Middle frontal gyrus (tissue), 1 donor: Measurements from ENCODE around the gene SUMO3.

Source experiments
- DNase-seq: peaks from one replicate; pipeline ENCODE4 v3.0.0-alpha.2; 2015; ENCODE audit warnings: low spot score; ENCODE audit errors: extremely low spot score

SUMO3 gene

DNA sequence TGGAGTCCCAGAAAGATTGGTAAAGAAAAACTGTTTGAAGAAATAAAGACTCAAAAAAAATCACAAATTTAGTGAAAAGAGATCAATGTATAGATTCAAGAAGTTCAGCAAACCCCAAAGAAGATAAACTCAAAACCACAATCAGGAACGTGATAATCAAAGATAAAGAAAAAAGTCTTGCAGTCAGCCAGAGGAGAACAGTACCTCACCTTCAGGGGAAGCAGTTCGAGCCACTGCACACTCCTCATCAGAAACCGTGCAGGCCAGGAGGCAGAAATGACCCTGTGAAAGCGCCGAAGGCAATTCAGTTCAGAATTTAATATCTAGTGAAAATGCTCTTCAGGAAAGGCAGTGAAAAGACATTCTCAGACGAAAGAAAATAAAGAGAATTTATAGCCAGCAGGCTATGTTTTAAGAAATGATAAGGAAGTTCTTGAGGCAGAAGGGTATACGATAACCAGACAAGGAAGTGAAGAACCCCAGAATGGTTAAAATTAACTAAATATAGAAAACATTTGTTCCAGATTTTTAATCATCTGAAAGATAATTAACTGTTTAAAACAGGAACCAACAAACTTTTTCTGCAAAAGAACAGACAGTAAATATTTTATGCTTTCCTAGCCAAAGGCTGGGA lies 13.5 kb upstream of the SUMO3 start:
- no peak for DNase-seq

DNA sequence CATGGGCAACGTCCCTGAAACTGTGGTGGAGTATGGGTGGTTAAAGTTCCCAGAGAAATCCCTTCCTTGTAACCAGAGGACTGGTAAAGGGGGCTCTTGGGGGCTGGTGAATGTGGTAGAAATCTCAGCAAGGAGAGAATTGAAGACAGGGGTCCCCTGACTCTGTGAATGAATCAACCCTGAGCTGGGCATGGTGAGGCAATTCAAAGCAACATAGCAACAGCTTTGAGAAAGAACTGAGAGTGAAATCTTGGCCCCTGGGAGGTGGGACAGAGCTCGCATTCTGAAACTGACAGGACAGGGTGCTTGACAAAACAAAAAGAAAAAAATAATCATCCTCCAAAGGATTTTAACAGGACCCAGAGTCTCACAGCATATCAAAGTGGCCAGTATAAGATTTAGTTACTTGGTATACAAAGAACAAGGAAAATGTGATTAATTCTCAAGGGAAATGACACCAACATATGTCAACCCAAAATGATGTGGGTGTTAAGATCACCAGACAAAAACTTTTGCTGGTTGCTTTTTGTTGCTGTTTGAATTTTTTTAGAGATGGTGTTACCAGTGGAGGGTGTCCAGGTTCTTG lies 11.7 kb upstream of the SUMO3 start:
- DNase-seq: no peak

DNA sequence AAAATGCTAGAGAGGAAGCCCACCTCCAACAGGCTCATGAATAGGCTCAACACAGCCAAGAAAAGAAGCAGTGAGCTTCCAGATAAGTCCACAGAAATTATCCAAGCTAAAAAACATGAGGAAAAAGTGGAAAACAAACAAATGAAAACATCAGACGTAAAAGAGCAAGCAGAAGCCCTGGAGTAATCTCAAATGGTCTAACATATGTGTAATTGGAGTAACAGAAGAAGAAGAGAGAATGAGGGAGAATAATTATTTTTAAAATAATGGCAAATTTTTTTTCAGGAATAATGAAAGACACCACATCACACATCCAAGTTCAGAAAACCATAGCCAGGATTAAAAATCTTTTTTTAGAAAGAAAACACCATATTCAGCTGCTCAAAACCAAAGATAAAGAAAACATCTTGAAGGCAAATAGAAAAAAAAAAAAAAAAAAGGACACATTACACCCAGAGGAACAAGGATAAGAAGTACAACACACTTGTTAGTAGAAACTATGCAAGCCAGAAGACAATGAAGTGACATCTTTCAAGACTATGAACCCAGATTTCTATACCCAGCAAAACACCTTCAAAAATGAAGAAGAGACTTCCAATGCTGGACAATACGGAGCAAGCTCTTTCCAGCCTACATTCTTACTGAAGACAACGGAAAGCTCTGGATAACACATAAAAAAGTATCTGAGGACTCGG lies 10.6 kb upstream of the SUMO3 start:
- DNase-seq: no peak

DNA sequence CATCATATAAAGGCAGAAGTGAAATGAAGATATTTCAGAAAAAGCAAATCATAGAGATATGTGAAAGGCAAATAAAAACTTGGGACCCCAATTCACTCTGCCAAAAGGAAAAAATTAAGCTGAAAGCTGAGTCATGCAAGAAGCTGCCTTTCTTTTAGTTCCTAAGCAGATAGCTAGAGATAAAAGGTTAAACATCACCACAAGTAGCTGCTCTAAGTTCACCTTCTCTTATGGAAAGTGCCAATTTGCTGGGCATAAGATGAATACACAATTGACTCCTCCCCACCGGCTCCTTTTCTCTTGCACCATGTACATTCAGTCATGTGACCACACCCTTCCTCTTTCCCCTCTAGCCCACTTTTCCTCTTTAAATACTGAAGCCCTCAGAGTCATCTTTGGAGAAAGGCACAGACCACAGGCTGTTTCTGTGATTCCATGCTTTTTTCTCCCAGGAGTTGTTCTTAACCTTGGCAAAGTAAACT lies 5.4 kb upstream of the SUMO3 start:
- no peak for DNase-seq

DNA sequence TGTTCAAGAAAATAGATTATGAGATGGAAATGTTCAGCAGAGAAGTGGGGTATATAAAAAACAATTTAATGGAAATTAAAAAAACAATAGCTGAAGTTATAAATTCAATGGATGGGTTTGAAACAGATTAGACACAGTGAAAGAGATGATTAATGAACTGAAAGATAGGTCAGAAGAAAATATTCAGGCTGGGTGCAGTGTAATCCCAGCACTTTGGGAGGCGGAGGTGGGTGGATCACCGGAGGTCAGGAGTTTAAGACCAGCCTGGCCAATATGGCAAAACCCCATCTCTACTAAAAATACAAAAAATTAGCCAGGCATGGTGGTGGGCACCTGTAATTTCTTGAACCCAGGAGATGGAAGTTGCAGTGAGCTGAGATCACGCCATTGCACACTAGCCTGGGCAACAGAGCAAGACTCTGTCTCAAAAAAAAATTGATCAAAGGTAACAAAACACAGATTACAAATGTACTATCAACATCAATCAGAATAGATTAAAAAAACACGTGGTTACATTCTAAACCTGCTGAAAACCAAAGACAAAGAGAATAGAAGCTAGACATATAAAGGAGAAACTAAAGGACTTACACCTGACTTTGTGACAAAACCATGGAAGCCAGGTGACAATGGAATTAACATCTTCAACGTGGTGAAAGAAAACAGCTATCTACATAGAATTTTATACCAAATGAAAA lies 4.8 kb upstream of the SUMO3 start:
- no peak for DNase-seq

DNA sequence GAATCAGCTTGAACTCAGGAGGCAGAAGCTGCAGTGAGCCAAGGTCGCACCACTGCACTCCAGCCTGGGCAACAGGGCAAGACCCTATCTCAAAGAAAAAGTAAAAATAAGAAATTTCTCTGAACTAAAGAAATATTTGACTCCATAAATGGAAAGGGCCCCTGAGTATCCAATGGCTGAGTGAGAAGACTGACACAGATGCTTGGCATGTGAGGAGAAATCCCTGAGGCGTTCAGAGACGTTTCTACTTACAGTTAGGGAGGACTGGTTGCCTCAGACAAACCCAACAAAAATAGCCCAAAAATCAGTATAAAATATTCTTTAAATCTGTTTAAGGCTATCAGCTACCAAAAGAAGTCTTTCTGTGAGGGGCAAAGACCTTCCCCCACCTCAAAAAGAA lies 3.0 kb upstream of the SUMO3 start:
- no peak for DNase-seq

DNA sequence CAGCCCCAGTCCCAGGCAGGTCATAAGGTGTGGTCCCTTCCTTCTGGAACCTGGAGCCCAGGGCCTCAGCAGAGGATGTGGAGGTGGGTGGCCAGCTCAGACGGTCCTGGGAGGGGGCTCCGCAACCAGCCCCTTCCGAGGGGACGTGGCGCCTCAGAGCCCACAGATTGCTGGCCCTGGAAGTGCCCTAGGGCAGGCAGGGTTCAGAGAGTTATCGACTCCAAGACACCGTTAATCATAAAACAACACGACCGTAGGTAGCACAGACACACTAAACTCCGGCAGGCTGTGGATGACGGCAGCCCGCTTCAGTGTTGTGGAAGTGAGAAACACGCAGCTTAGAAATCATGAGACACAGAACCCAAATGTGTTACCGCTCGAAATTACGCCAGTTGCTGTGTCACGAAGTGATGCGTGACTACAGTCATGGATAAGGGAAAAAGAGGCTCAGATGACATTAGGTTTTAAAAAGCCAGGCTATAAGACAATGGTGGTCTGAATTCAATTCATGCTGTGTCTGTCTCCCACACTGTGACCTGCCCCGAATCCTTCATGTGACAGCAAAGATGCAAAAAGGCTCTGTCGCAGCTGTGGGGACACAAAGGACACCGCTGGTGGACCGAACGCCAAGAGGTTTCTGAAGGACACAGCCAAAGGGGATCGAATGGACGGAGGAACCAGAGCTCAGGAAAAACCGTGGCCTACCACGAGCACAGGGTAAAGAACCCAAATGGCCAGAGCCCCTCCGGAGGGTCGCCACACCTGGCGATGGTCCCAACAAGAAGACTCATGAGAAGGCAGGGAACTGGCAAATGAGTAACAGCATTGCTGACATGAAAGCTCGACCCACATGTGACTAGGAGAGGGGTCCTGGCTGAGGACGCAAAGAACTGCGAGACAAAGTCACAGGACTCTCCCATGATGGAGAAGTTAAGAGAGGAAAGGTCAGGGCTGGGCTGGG lies 1.7 kb upstream of the SUMO3 start:
- no peak for DNase-seq

DNA sequence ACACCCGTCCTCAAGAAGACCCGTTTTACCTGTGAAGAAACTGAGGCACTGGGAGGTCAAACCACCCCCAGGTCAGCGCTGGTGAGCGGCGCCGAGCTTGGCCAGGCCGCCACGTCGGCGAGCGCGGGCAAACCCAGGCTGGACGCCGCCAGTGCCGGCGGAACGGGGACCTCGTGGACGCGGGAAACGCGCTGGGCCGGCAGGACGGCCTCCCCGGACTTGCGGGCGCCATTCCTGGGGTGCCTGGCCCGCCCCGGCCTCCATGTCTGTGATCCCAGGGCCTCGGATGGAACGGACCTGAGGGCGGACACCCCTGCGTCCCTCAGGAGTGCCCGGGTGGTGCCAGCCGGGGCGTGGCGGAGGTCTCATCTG lies 764 bp upstream of the SUMO3 start:
- no peak for DNase-seq

DNA sequence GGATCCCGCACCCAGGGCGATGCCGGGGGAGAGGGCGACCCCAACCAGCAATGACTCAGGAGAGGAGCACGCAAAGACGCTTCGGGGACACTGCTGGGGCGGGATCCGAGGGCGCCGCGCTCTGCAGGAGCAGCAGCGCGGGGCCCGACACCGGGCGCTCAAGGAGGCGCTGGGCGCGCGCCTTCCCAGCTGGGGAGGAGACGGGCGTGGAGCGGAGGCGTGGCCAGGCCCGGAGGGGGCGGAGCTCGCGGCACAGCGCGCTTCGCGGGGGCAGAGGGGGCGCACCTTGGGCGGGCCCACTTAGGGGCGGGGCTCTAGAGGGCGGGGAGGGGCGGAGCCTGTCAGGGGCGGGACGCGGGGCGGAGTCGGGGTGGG lies 369 bp downstream of the SUMO3 start:
- DNase-seq: peak; percentile 72

DNA sequence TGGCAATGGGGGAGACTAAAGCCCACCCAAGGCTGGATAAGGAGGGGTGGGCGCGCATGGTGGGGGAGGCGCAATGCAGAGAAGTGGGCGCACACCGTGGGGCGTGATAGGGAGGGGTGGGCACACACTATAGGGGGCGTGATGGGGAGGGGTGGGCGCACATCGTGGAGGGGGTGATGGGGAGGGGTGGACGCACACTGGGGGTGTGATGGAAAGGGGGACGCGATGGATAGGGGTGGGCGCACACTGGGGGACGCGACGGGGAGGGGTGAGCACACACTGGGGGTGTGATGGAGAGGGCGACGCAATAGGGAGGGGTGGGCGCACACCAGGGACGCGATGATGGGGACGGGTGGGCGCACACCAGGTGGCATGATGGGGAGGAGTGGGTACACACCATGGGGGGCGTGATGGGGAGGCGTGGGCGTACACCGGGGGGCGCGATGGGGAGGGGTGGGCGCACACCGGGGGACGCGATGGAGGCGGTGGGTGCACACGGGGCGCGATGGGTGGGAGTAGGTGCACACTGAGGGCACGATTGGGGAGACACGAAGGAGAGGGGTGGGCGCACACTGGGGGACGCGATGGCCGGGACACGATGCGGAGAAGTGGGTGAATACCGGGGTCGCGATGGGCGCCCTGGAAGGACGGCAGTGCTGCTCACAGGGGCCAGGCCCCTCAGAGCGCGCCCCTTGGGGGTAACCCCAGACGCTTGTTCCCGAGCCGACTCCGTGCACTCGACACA lies 929 bp downstream of the SUMO3 start:
- DNase-seq: no peak

DNA sequence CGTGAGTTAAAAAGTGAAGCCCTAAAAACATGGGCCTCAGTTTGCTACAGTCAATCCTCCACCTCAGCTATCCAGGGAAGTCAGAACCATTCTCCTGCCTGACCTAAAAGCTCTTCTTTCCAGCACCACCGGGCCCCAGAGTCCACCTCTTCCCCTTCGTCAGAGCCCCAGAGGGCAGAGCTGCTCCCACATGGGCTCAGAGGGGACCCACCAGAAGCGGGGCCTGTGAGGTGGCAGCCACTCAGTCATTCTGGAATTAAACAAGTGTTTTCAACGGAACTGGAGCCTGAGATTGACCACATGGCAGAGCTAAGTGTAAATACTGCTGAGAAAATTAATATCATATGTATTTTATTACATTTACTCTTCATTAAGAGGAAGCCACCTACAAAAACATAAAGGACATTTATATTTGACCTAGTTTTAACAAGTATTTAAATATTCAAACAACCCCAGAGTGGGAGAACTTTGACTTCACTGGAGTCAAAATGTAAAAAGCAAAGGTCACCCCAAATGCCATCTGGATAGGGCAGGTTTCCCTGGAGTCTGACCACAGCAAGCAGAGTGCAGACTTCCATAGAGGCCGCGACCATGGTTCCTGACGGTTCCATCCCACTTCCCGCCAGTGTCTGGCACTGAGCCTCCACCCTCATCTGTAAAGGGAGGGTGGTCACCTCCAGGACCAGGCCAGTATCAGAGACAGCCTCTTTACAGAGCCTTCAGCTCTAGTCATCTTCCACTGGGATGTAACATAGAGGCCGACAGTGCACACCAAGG lies 1.8 kb downstream of the SUMO3 start:
- no peak for DNase-seq

DNA sequence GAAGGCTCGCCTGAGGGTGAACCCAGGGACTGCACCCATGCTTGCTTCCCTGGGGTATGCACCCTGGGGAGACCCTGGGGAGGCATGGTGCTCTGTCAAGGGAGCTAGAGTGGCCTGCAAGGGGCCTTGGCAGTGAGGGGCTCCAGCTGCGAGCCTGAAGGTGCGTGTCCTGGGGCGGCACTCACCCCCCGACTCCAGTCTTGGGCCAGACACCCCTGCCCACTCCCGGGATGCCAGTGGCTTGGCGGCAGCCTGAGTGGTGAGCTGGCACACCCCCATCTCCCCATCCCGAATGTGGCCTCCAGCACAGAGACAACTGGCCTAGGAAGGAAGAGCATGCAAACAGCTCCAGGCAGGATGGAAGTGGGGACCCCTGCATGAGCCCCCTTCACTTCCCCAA lies 2.6 kb downstream of the SUMO3 start:
- DNase-seq: no peak

DNA sequence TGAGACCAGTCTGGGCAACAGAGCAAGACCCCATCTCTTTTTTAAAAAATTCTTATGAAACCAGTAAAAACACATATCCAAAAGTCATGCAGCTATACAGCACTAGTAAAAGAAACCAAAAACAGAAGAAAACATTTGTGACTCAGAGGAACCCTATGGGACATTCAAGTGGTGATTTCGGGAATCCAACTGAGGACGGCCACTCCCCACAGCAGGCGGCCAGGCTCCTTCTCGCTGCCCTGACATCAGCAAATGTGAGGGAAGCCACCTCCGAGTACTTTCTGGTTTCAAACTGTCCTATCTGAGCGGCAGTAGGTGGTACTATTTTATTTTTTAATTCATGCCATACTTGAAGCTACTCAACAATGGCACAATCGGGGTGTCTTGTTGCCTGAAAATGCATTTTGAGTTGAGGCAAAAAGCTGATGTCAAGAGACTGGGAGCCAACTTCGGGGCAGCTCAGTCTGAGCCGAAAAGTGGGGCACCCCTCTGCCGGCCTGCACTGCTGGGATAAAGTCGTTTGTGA lies 3.3 kb downstream of the SUMO3 start:
- no peak for DNase-seq

DNA sequence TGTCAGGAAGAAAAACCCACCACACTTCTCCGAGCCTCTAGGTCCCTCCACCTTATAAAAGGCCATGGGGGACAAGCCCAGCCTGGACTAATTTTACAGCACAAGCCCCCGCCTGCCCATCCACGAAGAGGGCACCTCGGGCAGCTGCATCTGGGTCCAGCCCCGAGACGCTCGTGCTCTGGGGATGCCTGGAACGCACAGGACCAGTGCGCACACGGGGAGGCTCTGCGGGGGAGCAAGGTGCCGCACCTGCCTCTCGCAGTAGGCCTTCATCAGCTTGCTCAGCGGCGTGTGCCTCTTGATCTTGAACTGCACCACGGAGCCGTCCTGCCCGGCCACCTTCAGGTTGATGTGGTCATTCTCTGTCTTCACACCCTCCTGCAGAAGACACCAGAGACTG lies 4.1 kb downstream of the SUMO3 start:
- no peak for DNase-seq

DNA sequence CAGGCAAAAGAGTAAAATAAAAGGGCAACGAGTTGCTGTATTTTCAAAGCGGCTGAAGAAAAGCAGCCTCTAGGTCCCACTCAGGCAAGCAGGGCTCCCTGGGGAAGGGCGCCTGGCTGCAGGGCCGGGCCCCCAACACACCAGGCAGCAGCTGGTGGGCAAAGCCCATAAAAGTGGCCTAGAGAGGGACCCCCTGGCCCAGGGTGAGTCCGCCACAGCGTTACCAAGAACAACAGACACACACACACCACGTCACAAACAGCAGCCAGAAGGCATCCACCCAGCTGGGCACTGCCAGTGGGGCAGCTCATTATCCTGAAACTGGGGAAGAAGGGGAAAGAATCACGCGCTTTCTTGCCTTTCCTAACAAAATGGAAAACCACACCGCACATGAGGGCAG lies 4.7 kb downstream of the SUMO3 start:
- DNase-seq: no peak

DNA sequence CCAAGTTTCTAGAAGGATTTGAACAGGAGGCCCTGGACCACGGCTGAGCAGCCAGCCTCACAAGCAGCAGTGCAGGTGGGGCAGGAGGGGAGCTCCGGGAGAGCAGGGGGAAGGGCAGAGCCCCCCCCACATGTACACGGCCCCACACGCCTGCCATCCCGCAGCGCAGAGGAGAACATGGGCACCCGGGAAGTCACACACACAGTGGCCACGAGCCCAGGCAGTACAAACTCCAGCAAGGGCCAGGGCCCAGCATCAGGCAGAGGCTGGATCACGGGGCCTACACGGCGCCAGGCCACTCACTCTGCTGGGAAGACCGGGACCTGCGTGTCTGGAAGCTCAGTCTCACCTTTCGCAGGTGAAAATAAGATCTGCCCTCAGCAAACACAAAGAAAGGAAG lies 5.2 kb downstream of the SUMO3 start:
- DNase-seq: no peak

DNA sequence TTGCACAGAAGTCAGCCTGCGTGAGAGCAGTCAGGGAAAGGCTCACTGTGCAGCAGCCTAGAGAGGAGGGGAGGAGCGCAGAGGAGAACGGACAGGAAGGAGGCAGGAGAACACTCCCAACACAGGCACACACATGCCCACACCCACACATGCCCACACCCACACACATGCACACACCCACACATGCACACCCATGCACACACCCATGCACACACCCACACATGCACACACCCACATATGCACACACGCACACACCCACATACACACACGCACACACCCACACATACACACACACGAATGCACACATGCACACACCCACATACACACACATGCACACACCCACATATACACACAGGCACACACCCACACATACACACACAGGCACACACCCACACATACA lies 7.1 kb downstream of the SUMO3 start:
- DNase-seq: no peak

DNA sequence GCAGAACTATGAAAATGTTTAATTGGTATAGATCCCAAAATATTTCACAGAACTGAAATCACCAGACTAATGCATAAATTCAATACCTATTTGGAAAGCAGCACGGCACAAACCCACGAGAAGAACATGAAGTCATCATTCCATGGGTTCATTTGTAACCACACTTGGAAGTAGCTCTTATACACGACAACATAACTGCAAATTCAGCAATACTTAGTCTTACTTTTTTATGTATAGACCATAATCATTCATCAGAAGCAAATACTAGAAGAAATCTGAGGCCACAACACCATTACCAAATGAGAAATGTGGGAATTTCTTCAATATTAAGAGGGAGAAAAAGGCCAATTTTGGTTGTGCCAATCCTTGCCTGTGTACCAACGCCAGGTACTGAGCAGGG lies 12.0 kb downstream of the SUMO3 start:
- no peak for DNase-seq

DNA sequence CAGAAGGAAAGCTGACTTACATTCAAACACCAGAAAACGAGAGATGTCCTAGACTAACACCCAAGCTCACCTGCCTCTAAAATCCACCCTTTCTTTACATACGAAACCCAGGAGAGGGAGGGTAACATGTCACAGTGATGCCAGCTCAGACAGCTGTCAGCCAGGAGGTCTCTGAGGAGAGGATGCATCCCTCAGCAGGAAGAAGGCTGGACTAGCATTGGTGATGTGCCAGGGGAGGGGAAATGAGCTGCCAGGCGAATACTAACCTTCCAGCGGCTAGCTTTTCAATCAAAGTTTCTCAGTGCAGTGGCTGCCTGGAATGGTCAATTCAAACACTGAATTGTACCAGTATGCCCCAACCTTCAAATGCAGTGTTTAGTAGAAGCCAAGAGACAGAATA lies 12.6 kb downstream of the SUMO3 start:
- no peak for DNase-seq

DNA sequence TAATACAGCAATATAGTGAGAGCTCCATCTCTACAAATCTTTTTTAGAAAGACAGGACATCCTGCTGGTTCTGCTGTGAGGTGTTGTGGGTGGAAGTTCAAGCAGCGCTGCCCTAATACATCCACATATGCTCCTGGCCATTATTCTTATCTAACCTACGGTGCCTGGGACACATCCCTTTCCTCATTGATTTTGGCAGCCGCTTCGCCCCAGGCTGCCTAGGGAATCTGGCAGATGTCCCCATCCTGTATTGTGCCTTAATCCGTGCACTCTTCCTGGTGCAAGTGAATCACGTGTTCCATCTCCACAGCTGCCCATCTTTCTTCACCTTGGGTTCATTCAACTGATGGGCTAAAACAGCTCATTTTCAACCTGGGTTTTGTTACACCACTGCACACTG lies 13.1 kb downstream of the SUMO3 start:
- DNase-seq: no peak
